ENCODE data around the gene LRRC61. TPM values are rescaled to one million over a fixed set of nuclear protein-coding genes. Genes with fewer than 3 reads are reported as not detected.

LRRC61 gene
- total RNA-seq, 1 donor from 2014 or later, result 2.4 TPM

GRCh38 chr7:150346922-150347321 lies 23.8 kb downstream of the LRRC61 start:
- DNase-seq (ENCODE audit: extremely low read depth, low read depth, low spot score), result no peak

- DNase-seq (ENCODE audit: extremely low read depth, low read depth, low spot score), result no peak
These were observed 28.5 kb downstream of the LRRC61 start for GRCh38 chr7:150351587-150352194.

GRCh38 chr7:150355666-150356059 lies 32.5 kb downstream of the LRRC61 start:
- DNase-seq (ENCODE audit: extremely low read depth, low read depth, low spot score), result no peak

- no peak for DNase-seq (ENCODE audit: extremely low read depth, low read depth, low spot score)
These were observed 33.2 kb downstream of the LRRC61 start for GRCh38 chr7:150356265-150356897.

GRCh38 chr7:150357270-150357669 lies 34.1 kb downstream of the LRRC61 start:
- no peak for DNase-seq (ENCODE audit: extremely low read depth, low read depth, low spot score)

- DNase-seq (ENCODE audit: extremely low read depth, low read depth, low spot score), result no peak
These were observed 34.7 kb downstream of the LRRC61 start for GRCh38 chr7:150357771-150358427.

- DNase-seq (ENCODE audit: extremely low read depth, low read depth, low spot score), result no peak
These were observed 35.3 kb downstream of the LRRC61 start for GRCh38 chr7:150358433-150358832.

GRCh38 chr7:150358988-150359621 lies 36.0 kb downstream of the LRRC61 start:
- DNase-seq (ENCODE audit: extremely low read depth, low read depth, low spot score), result no peak

- DNase-seq (ENCODE audit: extremely low read depth, low read depth, low spot score), result no peak
These were observed 36.6 kb downstream of the LRRC61 start for GRCh38 chr7:150359622-150360362.

GRCh38 chr7:150360363-150361058 lies 37.4 kb downstream of the LRRC61 start:
- DNase-seq (ENCODE audit: extremely low read depth, low read depth, low spot score), result no peak

GRCh38 chr7:150361402-150361801 lies 38.2 kb downstream of the LRRC61 start:
- no peak for DNase-seq (ENCODE audit: extremely low read depth, low read depth, low spot score)

- DNase-seq (ENCODE audit: extremely low read depth, low read depth, low spot score), result no peak
These were observed 38.9 kb downstream of the LRRC61 start for GRCh38 chr7:150361807-150362621.

- no peak for DNase-seq (ENCODE audit: extremely low read depth, low read depth, low spot score)
These were observed 40.2 kb downstream of the LRRC61 start for GRCh38 chr7:150363370-150363769.

- DNase-seq (ENCODE audit: extremely low read depth, low read depth, low spot score), result no peak
These were observed 40.7 kb downstream of the LRRC61 start for GRCh38 chr7:150363872-150364271.

- no peak for DNase-seq (ENCODE audit: extremely low read depth, low read depth, low spot score)
These were observed 42.0 kb downstream of the LRRC61 start for GRCh38 chr7:150365194-150365593.

- DNase-seq (ENCODE audit: extremely low read depth, low read depth, low spot score), result no peak
These were observed 42.7 kb downstream of the LRRC61 start for GRCh38 chr7:150365673-150366398.

GRCh38 chr7:150367677-150368095 lies 44.5 kb downstream of the LRRC61 start:
- no peak for DNase-seq (ENCODE audit: extremely low read depth, low read depth, low spot score)

- no peak for DNase-seq (ENCODE audit: extremely low read depth, low read depth, low spot score)
These were observed 45.1 kb downstream of the LRRC61 start, which contains the start of gene REPIN1 for GRCh38 chr7:150368096-150368883. REPIN1 (plus strand) TSS chr7:150368822; CDS start chr7:150369712, 890 bp downstream.

All from glomerular endothelial cell (primary cell).